SW 1271 (cell line): ENCODE data around the gene PLEKHM2.
A peak's percentile ranks its signal among the peaks of the same experiment; 100 is the strongest.

Source experiments
- DNase-seq, 2 experiments: peaks; one replicate each; lab custom pipeline; 2025; lab: John Stamatoyannopoulos, UW

Gene PLEKHM2

DNA sequence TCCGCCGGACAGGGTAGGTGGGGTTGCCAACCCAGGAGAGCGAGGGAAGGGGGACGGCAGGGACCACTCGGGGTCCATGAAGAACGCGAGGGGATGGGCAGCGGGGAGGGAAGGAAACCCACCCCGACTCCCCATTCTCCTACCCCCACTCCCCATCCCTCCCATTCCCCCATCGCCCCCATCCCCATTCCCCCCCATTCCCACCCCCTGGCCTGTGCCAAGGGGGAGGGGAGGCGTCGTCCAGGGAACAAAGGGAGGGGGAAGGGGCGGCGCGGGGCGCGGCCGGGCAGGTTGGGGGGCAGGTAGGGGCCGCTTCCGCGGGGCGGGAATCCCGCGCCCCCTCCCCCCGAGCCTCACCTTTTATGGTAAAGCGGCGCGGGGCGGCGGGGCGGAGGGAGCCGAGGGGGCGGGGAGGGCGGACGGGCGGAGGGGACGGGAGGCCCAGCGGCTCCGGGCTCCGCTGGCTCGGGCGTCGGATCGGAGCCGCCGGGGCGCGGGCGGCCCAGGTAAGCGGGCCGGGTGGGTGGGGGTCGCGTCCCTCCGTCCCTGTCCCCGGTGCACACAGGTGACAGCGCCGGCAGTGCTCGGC lies 74.3 kb downstream of the PLEKHM2 start, which contains the start of gene FBLIM1:
Gene FBLIM1, plus strand, starts transcription at position 453 of the 589 bp plus-strand sequence. CDS start 6,189 bp downstream, outside the sequence.
- no peak for DNase-seq

DNA sequence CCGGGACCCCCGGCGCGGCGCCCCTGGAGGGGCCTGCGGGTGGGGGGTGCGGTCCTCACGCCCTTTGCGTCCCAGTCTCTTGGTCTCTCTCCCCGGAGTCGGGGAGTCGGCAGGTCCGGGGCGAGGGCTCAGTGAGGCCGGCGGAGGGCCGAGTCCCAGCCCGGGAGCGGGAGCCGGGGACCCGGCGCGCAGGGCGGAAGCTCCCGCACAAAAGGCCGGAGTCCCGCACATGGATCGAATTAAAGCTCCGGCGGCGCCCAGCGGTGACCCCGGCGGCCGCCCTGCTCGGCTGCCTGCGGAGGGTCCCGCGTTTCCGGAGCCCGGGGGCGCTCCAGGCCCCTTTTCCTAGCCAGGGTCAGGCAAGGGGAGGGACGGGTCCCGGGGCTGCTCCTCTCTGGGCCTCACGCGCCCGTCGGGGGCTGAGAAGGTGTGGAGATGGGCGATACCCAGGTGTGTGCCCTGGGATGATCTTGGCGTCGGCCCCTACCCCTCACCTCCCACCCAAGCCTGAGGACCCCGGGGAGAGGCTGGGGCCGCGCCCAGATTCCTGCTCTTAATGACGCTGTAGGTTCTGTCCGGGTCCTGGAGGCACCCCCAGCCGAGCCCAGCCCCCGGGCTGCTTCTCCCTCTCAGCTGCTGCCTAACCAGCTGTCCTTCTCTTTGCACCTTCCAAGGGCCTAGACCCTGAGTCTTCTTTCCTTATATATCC lies 75.0 kb downstream of the PLEKHM2 start:
- DNase-seq, result no peak

DNA sequence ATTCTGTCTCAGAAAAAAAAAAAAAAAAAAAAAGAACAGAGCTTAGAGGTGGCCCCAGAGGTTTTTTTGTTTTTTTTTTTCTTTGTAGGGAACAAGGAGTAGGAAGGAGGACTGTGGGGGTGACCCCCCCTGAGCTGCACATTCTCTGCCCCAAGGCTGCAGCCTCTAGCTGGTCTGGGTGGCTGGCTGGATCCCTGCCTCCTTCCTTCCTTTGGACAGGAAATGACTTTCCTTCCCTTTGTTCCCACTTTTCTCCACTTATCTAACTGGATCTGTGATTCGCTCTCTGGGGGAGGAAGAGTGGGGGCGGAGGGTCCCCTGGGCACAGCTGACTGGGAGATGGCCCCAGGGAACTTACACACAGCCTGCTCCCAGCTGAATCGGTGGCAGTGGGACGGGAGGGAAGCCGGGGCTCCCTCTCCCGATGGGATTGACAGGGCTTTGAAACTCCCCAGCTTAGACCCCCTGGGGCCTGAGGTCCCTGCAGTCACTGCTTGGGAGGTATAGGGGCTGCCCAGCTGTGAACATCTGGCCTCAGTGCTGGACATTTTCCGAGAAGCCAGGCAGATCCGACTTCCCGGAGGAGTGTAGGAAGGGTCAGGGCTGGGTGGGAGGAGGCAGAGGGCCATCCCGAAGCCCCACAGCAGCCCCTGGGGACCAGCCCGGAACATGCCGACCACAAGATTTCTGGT lies 76.5 kb downstream of the PLEKHM2 start:
- no peak for DNase-seq

DNA sequence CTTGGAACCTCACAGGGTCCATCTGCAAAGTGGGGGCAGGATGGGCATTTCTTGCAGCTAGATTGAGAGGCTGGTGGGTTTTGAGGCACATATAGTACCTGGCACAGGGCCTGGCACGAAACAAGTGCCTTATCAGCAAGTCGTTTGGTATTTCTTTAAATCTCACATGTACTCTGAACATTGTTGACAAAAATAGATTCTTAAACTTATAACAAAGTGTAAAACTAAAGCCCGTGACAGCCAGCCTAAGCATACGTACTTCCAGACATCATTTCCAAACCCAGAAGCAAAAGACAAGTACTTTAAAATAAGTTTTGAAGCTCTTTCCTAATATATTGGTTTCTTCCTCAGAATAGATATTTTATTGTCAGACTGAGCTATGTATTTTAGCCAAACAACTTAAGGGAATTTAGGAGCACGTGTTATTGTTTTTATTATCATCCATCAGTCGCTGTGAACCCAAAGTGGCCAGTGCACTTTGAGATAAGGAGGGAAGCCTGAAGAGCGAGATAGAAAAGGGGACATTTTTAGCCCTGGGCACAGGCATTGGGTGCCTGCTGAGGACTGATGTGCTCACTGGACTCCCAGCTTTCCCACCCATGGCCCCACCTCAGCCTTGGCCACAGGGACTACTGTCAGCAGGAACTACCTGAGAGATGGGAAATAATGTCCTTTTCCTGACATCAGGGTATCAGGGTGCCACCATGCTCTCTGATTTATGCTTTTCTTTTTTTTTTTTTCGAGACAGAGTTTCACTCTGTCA lies 77.4 kb downstream of the PLEKHM2 start:
- DNase-seq, result no peak

DNA sequence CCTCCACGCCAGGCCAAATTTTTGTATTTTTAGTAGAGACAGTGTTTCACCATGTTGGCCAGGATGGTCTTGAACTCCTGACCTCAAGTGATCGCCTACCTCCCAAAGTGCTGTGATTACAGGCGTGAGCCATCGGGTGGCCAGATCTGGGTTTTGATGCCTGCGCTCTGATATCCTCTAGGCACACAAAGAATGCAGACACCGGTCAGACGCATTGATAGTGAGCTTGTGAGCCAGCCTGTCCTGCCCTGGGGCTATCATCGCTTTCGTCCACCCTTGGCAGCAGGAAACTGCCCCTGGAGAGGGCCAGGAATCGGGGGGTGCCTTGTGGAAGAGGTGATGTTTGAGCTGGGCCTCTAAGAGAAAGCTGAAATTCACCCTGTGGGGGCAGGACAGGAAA lies 78.4 kb downstream of the PLEKHM2 start:
- no peak for DNase-seq

DNA sequence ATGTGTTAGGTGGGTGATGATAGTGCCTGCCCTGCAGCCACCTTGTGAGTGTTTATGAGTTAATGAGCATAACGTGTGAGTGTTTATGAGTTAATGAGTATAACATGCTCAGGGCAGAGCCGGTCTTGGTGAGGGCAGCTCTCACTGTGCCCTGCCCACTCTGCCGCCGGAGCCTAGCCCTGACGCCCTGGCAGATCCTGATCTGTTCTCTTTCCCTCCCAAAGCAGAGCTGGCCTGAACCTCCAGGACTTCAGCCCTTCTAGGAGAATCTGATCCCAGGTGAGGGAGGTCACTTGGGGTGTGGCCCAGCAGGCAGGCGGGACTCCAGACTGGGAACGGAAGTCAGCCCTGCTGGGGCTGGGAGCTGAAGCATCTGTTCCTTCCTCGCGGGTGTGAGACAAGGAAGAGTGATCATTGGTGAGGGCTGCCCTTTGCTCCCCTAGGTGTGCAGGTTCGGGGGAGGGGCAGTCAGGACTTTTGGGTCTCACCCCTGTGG lies 80.2 kb downstream of the PLEKHM2 start:
- no peak for DNase-seq

DNA sequence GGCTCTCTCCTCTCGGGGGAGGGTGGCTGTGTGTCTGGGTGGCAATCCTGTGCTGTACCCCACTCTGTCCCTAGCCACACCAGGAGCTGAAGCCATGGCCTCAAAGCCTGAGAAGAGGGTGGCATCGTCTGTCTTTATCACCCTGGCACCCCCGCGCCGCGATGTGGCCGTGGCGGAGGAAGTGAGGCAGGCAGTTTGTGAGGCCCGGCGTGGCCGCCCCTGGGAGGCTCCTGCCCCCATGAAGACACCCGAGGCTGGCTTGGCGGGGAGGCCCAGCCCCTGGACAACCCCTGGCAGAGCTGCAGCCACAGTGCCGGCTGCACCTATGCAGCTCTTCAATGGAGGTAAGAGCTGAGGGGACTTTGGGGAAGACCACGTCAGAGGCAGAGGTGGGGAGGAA lies 80.8 kb downstream of the PLEKHM2 start:
- no peak for DNase-seq

DNA sequence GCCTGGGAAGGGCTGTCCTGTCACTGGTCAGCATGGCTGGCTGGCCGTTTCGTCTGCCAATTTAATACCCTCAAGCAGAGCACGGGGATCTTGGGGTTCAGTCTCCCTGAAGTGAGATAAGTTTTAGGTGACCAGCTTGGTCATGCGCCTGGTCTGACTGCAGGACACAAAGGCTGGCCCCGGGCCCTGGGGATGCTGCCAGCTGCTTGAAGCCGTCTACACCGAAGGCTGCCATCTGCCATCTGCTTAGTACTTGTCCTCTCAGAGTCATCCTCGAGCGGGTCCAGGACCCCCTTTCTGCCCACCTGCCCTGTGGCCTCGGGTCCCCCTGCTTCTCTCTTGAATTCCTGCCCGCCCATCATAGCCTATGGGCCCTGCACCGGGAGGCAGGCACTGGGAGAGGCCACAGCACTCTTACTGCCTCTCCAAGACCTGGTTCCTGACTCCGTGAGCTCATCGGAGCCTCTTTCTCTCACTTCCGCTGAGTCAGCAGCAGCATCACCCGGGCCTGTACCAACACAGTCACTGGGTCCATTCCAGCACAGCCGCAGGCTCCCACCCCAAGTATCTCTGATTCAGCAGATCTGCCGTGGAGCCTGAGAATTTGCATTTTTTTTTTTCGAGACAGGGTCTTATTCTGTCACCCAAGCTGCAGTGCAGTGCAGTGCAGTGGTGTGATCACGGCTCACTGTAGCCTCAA lies 81.5 kb downstream of the PLEKHM2 start:
- DNase-seq, result peak in 1 of 2 experiments; percentile 36

DNA sequence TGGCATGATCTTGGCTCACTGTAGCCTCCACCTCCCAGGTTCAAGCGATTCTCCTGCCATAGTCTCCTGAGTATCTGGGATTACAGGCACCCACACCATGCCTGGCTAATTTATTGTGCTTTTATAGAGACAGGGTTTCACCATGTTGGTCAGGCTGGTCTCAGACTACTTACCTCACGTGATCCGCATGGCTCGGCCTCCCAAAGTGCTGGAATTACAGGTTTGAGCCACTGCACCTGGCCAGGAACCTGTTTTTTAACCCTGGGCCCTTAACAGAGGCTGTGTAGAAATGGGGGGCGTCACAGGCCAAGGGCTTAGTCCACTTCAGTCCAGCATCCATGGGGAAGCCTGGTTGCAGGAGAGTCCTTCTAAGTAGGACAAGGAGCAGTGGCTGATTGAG lies 83.8 kb downstream of the PLEKHM2 start:
- no peak for DNase-seq

DNA sequence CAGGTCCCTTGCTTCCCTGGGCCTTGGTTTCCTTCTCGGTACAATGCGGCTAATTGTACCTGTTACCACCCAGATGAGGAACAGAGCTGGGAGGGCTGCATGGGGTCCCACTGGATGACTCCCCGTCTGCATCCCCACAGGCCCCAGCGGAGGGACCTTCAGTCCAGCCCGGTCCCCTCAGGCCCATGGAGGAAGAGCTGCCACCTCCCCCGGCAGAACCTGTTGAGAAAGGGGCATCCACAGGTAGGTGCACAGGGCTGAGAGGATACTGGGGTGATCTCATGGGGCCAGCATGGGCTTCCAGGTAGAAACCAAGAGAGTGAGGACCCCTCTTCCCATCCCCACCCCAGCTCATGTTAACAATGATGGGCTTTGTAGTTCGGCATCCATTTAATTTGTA lies 84.3 kb downstream of the PLEKHM2 start:
- DNase-seq, result no peak

DNA sequence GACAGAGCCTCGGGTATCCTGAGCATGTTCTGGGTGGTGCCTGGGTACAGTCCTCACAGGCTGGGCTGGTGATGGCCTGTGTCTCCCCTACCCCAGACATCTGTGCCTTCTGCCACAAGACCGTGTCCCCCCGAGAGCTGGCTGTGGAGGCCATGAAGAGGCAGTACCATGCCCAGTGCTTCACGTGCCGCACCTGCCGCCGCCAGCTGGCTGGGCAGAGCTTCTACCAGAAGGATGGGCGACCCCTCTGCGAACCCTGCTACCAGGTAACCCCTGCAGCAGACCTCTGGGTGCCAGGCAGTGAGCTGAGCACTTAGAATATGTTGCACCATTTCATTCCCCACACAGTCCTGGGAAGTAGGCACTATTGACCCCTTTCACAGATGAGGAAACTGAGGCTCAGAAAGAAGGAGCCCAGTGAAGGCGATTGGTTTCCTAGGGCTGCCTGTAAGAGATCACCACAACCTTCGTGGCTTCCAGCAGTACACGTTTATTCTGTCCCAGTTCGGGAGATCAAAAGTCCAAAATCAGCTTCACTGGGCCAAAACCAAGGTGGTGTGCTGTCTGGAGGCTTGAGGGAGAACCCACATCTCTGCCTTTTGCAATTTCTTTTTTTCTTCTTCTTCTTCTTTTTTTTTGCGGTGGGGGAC lies 86.3 kb downstream of the PLEKHM2 start:
- DNase-seq, result no peak

DNA sequence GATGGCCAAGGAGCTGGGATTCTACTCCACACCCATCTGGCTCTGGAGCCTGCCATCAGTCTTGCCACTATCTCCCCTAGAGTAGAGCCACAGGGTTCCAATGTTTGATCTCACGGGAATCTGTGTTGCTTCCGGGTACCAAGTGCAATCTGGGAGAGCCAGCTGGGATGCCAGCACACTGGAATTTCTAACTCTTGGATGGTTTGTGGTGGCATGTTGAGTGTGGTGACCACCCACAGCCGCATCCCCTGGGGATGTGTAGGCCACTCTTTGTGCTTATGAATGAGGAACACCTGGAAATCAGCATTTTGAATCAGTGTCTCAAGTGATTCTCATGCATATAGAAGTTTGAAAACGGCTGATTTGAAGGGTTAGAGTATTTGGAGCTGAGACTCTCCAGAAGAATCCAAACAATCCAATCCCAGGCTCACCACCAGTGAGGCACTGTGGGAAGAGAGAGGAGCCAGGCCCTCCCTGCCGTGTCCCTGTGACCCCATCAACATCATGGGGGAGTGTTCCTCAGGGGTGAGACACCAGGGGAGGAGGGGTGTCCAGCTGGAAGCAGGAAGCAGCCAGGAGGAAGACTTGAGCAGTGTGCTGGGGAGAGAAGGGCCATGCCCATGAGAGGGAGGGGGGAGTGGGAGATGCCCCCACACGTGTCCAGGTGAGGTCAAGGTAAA lies 87.9 kb downstream of the PLEKHM2 start:
- DNase-seq, result no peak

DNA sequence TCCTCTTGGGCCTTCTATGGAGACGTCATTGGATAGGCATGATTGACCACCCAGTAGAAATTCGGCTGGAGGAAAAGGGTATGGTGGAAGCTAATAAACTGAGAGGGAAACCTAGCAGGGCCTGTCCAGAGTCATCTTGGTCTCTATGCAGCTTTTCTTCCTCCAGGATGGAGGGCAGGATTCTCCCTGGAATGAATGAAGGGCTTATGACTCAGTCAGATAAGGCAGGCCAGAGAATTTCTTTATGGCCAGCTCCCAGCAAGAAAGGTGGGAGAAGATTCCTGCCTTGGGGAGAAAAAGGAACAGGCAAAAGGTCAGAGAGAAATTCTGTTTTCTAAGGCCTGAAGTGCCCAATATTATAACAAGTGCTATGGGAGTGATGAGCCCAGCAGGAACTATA lies 91.6 kb downstream of the PLEKHM2 start:
- no peak for DNase-seq

DNA sequence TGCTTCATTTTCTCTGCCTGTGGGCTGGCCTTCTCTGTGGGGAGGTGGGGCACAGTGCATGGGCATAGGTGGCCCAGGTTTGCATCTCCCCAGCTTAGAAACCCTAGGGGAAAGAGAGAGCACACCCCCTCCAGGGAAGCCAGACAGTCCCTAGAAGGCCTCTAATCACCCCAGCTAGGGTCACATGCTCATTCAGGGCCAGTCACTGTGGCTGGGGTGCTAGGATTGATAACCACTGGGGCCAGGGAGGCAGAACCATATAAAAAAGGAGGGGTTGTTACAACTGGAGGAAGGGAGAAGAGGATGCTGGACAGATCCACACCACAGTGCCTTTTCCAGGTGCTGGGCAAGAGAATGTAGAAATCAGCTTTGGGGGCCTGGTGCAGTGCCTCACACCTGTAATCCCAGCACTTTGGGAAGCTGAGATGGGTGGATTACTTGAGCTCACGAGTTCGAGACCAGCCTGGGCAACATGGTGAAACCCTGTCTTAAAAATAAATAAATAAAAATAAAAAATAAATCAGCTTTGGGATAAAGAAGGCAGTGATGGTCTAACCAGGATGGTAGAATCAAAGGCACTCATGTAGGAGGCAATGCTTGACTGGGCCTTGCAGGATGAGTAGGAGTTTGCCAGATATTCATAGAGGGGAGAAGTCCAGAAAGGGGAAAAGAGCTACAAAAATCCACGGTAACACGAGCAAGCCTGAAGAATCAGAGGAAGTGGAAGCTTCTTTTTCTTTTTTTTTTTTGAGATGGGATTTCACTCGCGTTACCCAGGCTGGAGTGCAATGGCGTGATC lies 94.0 kb downstream of the PLEKHM2 start:
- DNase-seq, result no peak
